HL-60 (cell line): ENCODE measurements around the gene UBE2M.
A peak's percentile ranks its signal among the peaks of the same experiment; 100 is the strongest.

ENCODE experiments used
- DNase-seq, 2 experiments: peaks; one replicate each; pipeline ENCODE4 v3.0.0-alpha.2; 2010 to 2020; ENCODE audit warnings: low read depth in 1 of 2, low spot score in 1 of 2
- H3K27ac ChIP-seq: fragments of 250-450 bp; sonication (Bioruptor Pico); replicated peaks from 2 replicates; pipeline ENCODE4 v1.5.1; 2020; ENCODE audit warnings: mild to moderate bottlenecking, moderate library complexity
- H3K27me3 ChIP-seq: fragments of 250-450 bp; sonication (Bioruptor Pico); 2 replicates; pipeline ENCODE4 v1.5.1; 2021; ENCODE audit warnings: mild to moderate bottlenecking, moderate library complexity; ENCODE audit not compliant: insufficient read depth, poor library complexity, severe bottlenecking
- H3K4me3 ChIP-seq: replicated peaks from 2 replicates; pipeline ENCODE4 v1.5.1; 2011; ENCODE audit warnings: mild to moderate bottlenecking, control low read depth, low read length; ENCODE audit not compliant: insufficient read depth
- GABPA ChIP-seq: IDR thresholded peaks from 2 replicates; pipeline ENCODE4 v1.6.1; 2012; ENCODE audit warnings: low read depth
- POLR2AphosphoS5 ChIP-seq: IDR thresholded peaks from 2 replicates; pipeline ENCODE4 v1.6.1; 2012; ENCODE audit warnings: low read depth
- SPI1 ChIP-seq: IDR thresholded peaks from 2 replicates; pipeline ENCODE4 v1.6.1; 2012; ENCODE audit warnings: low read depth, mild to moderate bottlenecking, borderline replicate concordance
- TF ChIP-seq, protein P1 (sequence below): IDR thresholded peaks from 2 replicates; pipeline ENCODE4 v1.6.1; 2012; ENCODE audit warnings: low read depth; ENCODE audit not compliant: insufficient replicate concordance
- TF ChIP-seq, protein P2 (sequence below): IDR thresholded peaks from one replicate; pipeline ENCODE4 v1.5.1; 2011; ENCODE audit warnings: low read length, control low read depth, inconsistent platforms; ENCODE audit not compliant: insufficient read depth

UBE2M gene

GRCh38 chr19:58550362-58551122, 7.9 kb downstream of the UBE2M start:
- Histone ChIP-seq H3K27ac (no peak overlapping the region), H3K27me3 (no peaks in the 10 kb centered on the region), H3K4me3 (no peak overlapping the region)
- DNase-seq, result no peak
- TF ChIP-seq POLR2AphosphoS5 (0 out of 2 replicates have a peak, but pooled peaks have one; percentile 13), GABPA (no peak), SPI1 (no peak)
- TF ChIP-seq, protein P1, sequence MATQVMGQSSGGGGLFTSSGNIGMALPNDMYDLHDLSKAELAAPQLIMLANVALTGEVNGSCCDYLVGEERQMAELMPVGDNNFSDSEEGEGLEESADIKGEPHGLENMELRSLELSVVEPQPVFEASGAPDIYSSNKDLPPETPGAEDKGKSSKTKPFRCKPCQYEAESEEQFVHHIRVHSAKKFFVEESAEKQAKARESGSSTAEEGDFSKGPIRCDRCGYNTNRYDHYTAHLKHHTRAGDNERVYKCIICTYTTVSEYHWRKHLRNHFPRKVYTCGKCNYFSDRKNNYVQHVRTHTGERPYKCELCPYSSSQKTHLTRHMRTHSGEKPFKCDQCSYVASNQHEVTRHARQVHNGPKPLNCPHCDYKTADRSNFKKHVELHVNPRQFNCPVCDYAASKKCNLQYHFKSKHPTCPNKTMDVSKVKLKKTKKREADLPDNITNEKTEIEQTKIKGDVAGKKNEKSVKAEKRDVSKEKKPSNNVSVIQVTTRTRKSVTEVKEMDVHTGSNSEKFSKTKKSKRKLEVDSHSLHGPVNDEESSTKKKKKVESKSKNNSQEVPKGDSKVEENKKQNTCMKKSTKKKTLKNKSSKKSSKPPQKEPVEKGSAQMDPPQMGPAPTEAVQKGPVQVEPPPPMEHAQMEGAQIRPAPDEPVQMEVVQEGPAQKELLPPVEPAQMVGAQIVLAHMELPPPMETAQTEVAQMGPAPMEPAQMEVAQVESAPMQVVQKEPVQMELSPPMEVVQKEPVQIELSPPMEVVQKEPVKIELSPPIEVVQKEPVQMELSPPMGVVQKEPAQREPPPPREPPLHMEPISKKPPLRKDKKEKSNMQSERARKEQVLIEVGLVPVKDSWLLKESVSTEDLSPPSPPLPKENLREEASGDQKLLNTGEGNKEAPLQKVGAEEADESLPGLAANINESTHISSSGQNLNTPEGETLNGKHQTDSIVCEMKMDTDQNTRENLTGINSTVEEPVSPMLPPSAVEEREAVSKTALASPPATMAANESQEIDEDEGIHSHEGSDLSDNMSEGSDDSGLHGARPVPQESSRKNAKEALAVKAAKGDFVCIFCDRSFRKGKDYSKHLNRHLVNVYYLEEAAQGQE, result no peak
- TF ChIP-seq, protein P2, sequence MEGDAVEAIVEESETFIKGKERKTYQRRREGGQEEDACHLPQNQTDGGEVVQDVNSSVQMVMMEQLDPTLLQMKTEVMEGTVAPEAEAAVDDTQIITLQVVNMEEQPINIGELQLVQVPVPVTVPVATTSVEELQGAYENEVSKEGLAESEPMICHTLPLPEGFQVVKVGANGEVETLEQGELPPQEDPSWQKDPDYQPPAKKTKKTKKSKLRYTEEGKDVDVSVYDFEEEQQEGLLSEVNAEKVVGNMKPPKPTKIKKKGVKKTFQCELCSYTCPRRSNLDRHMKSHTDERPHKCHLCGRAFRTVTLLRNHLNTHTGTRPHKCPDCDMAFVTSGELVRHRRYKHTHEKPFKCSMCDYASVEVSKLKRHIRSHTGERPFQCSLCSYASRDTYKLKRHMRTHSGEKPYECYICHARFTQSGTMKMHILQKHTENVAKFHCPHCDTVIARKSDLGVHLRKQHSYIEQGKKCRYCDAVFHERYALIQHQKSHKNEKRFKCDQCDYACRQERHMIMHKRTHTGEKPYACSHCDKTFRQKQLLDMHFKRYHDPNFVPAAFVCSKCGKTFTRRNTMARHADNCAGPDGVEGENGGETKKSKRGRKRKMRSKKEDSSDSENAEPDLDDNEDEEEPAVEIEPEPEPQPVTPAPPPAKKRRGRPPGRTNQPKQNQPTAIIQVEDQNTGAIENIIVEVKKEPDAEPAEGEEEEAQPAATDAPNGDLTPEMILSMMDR, result no peak

GRCh38 chr19:58549664-58550361, 8.6 kb downstream of the UBE2M start:
- H3K27me3 ChIP-seq, result no peaks in the 10 kb centered on the region
- no peak overlapping the region for H3K27ac ChIP-seq
- DNase-seq, result no peak

More at GRCh38 chr19:58549664-58550361, 8.6 kb downstream of the UBE2M start:
- no peak overlapping the region for H3K4me3 ChIP-seq
- TF ChIP-seq, protein P2, result no peak
- TF ChIP-seq, protein P1, result no peak
- TF ChIP-seq SPI1, result no peak
- peak; percentile 15; the same call in 1 of the 2 replicates for TF ChIP-seq POLR2AphosphoS5
- TF ChIP-seq GABPA, result no peak
